ENCODE results near the gene MMP2. TPM values are rescaled to one million over a fixed set of nuclear protein-coding genes. Genes with fewer than 3 reads are reported as not detected.
A peak's percentile ranks its signal among the peaks of the same experiment; 100 is the strongest.

MMP2 gene
- total RNA-seq, 2 donors from 2014 or later, result 131 to 136 TPM

GRCh38 chr16:55506083-55506482 lies 27.1 kb downstream of the MMP2 start:
- Histone ChIP-seq H3K27me3 (no peaks in the 10 kb centered on the region), H3K4me3 (no peak overlapping the region), H3K27ac (no peak overlapping the region), H3K9me3 (no peaks in the 10 kb centered on the region), H3K36me3 (no peaks in the 10 kb centered on the region), H3K4me1 (peaks cover 0 to 35% of the 10 kb centered on the region in 2 donors)
- no peak for TF ChIP-seq CTCF (IDR thresholded peaks at IDR 0.05)
- DNase-seq (ENCODE audit: low spot score), result no peak

GRCh38 chr16:55506708-55507107 lies 27.7 kb downstream of the MMP2 start:
- Histone ChIP-seq H3K27me3 (no peaks in the 10 kb centered on the region), H3K9me3 (no peaks in the 10 kb centered on the region), H3K4me1 (peaks cover 0 to 29% of the 10 kb centered on the region in 2 donors), H3K27ac (no peak overlapping the region), H3K4me3 (no peak overlapping the region), H3K36me3 (no peaks in the 10 kb centered on the region)
- no peak for DNase-seq (ENCODE audit: low spot score)
- no peak for TF ChIP-seq CTCF (IDR thresholded peaks at IDR 0.05)

- Histone ChIP-seq H3K27me3 (no peaks in the 10 kb centered on the region), H3K27ac (peak overlapping the region; percentile 72 to 81), H3K4me1 (peaks cover 0 to 13% of the 10 kb centered on the region in 2 donors), H3K9me3 (peaks cover 0 to 11% of the 10 kb centered on the region in 2 donors), H3K4me3 (peak overlapping the region; percentile 50 to 75), H3K36me3 (no peaks in the 10 kb centered on the region)
- DNase-seq (ENCODE audit: low spot score), result no peak
- no peak for TF ChIP-seq CTCF (IDR thresholded peaks at IDR 0.05)
These were observed 29.4 kb downstream of the MMP2 start for GRCh38 chr16:55508271-55508921.

GRCh38 chr16:55508941-55509931 lies 30.2 kb downstream of the MMP2 start, which contains the start of gene LPCAT2:
Gene LPCAT2, plus strand, starts transcription at chr16:55509072. Its CDS starts 110 bp downstream, at chr16:55509182.
- TF ChIP-seq CTCF (IDR thresholded peaks at IDR 0.05), result no peak
- Histone ChIP-seq H3K36me3 (no peaks in the 10 kb centered on the region), H3K4me3 (peak within 1 kb of the TSS; percentile 50 to 75), H3K27me3 (no peaks in the 10 kb centered on the region), H3K4me1 (peaks cover 0 to 7% of the 10 kb centered on the region in 2 donors), H3K27ac (peak within 1 kb of the TSS; percentile 72 to 81), H3K9me3 (peaks cover 0 to 19% of the 10 kb centered on the region in 2 donors)
- peak; percentile 91 for DNase-seq (ENCODE audit: low spot score)

- no peak overlapping the region for H3K27ac ChIP-seq
- peaks cover 0 to 7% of the 10 kb centered on the region in 2 donors for H3K4me1 ChIP-seq
These were observed 31.3 kb downstream of the MMP2 start for GRCh38 chr16:55510185-55510805.

More at GRCh38 chr16:55510185-55510805, 31.3 kb downstream of the MMP2 start:
- no peak for DNase-seq (ENCODE audit: low spot score)
- peaks cover 0 to 21% of the 10 kb centered on the region in 2 donors for H3K9me3 ChIP-seq
- peak overlapping the region in 1 of 2 donors; percentile 75 for H3K4me3 ChIP-seq
- no peaks in the 10 kb centered on the region for H3K36me3 ChIP-seq
- no peak for TF ChIP-seq CTCF (IDR thresholded peaks at IDR 0.05)
- no peaks in the 10 kb centered on the region for H3K27me3 ChIP-seq

Measured in right atrium auricular region (tissue), 2 donors.